Hepatocyte (in vitro differentiated cells): ENCODE measurements around the gene STK11.

Source experiments
- CTCF ChIP-seq: fragments of 200-600 bp; sonication (generic); IDR thresholded peaks from 2 replicates; pipeline ENCODE4 v1.5.1; 2016; ENCODE audit warnings: antibody characterized with exemption, mild to moderate bottlenecking; ENCODE audit not compliant: poor library complexity
- EZH2 ChIP-seq: fragments of 200-600 bp; sonication (generic); IDR thresholded peaks from 2 replicates; pipeline ENCODE4 v1.6.1; 2016; ENCODE audit warnings: antibody characterized with exemption, mild to moderate bottlenecking, borderline replicate concordance
- EZH2phosphoT487 ChIP-seq: fragments of 200-600 bp; sonication (generic); IDR thresholded peaks from one replicate; pipeline ENCODE4 v1.6.1; 2018; ENCODE audit warnings: antibody characterized with exemption, mild to moderate bottlenecking, low read depth, moderate library complexity; ENCODE audit not compliant: unreplicated experiment, severe bottlenecking

- no peak for TF ChIP-seq CTCF
- no peak for TF ChIP-seq EZH2
- TF ChIP-seq EZH2phosphoT487: no peak
Measured at GRCh38 chr19:1210227-1210538, 4.6 kb downstream of the STK11 start.
